MM.1S (cell line): Measurements from ENCODE around the gene ERAS.
A peak's percentile ranks its signal among the peaks of the same experiment; 100 is the strongest.

ENCODE experiments used
- CTCF ChIP-seq: fragments of 300-600 bp; sonication (generic); IDR thresholded peaks from 2 replicates; pipeline ENCODE4 v1.5.1; 2016; ENCODE audit warnings: antibody characterized with exemption, low read length, mixed read lengths
- EZH2 ChIP-seq: fragments of 300-600 bp; sonication (generic); optimal IDR thresholded peaks from 2 replicates; pipeline ENCODE3; 2017; ENCODE audit warnings: low read depth, mild to moderate bottlenecking, antibody characterized with exemption, low read length, mixed read lengths
- EZH2phosphoT487 ChIP-seq: fragments of 300-600 bp; sonication (generic); IDR thresholded peaks from 2 replicates; pipeline ENCODE4 v1.6.1; 2018; ENCODE audit warnings: antibody characterized with exemption, low read length

GRCh38 chrX:48806081-48806480 lies 20.2 kb upstream of the ERAS start:
- TF ChIP-seq EZH2 (no peak), CTCF (0 out of 2 replicates have a peak, but pooled peaks have one; percentile 4), EZH2phosphoT487 (no peak)
